GM12864 (cell line): Measurements from ENCODE around the gene CRAT.
"Not testable (repeated sequence)": the region's sequence is repeated elsewhere in the genome, so short reads cannot be mapped to it uniquely, and the experiment has no call there.

Experiments
- DNase-seq: peaks from one replicate; pipeline ENCODE4 v3.0.0-alpha.2; 2011; ENCODE audit warnings: low read depth
- H3K4me3 ChIP-seq: 2 replicates; pipeline ENCODE4 v1.5.1; 2011; ENCODE audit warnings: mild to moderate bottlenecking, low read depth, low read length, control low read depth
- TF ChIP-seq, protein P1 (sequence below): IDR thresholded peaks from 2 replicates; pipeline ENCODE4 v1.5.1; 2011; ENCODE audit warnings: low read depth, mild to moderate bottlenecking, moderate library complexity, low read length, control low read depth, inconsistent platforms; ENCODE audit errors: missing control alignments

CRAT gene

DNA sequence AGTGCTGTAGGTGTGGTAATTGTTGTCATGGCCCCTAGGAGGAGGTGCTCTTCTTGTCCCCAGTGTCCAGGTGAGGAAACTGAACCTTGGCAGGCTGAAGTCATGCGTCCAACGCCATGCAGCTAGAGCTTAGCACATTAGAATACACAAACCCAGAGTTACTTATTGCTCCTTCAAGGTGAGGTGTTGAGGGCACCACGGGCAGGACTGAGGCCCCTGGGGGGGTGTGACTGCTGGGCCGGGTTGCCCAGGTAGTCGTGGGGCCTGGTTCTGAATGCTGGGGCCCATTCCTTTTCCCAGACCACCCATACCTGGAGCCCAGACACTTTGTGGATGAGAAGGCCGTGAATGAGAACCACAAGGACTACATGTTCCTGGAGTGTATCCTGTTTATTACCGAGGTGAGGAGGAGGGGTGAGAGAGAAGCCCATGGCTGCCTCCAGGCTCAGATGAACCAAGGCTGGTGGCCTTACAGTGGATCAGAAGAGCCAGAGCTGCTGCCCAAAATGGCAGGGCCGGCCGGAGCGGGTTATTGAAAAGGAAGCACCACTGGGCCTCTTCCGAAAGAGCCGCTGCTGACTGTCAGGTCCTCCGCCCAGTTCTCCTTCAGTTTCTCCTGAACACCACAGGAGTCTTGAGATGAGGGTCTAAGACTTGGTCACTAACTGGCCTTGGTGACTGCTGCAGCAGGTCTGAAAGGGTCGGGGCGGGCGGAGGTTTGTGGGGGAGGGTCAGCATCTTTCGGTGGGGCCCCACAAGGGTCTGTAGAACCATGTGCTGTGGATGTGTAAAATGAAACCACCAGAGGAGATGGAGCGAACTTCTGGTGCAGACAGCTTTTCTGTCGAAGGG, 26.9 kb upstream of the CRAT start:
- TF ChIP-seq, protein P1, sequence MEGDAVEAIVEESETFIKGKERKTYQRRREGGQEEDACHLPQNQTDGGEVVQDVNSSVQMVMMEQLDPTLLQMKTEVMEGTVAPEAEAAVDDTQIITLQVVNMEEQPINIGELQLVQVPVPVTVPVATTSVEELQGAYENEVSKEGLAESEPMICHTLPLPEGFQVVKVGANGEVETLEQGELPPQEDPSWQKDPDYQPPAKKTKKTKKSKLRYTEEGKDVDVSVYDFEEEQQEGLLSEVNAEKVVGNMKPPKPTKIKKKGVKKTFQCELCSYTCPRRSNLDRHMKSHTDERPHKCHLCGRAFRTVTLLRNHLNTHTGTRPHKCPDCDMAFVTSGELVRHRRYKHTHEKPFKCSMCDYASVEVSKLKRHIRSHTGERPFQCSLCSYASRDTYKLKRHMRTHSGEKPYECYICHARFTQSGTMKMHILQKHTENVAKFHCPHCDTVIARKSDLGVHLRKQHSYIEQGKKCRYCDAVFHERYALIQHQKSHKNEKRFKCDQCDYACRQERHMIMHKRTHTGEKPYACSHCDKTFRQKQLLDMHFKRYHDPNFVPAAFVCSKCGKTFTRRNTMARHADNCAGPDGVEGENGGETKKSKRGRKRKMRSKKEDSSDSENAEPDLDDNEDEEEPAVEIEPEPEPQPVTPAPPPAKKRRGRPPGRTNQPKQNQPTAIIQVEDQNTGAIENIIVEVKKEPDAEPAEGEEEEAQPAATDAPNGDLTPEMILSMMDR = no peak
- H3K4me3 ChIP-seq = no peak overlapping the region
- no peak for DNase-seq

DNA sequence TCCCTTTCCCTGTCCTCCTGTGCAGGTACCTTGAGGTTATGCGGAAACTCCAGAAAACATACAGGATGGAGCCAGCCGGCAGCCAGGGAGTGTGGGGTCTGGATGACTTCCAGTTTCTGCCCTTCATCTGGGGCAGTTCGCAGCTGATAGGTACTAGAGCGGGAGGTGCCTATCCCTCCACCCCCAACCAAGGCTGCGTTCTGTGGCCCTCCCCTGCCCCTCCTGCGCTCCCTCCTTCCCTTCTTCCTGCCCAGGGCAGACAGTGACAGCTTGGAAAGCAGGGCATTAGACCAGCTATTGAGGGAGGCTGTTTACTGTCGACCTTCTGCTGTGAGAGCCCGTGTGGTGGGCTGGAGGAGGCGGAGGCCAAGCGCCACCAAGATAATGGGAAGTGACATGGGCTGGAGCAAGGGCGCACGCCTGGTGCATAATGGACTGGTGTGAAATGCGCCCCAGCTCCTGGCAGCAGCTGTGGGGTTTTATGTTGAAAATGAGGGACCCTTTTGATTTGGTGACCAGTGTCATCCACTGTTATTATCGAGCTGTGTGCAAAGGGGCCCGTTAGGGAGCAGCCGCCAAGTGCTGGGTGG, 25.9 kb upstream of the CRAT start:
- no peak overlapping the region for H3K4me3 ChIP-seq
- TF ChIP-seq, protein P1 = no peak
- no peak for DNase-seq

DNA sequence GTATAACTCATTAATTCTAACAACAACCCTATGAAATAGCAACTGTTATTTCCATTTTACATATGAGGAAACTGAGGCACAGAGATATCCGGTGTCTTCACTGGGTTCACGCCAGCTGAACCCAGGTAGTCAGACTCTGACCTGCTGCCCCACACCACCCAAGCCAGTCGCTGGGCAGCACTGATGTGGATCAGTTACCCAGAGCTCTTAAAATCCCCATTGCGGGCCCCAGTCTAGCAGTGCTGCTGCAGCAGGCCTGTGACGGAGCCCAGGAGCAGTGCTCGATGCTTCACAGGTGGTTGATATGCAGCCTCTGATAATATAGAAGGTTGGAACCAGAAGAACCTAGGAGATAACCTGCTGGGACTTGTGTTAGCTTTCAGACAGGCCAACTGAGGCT, 24.9 kb upstream of the CRAT start:
- TF ChIP-seq, protein P1 = no peak
- no peak overlapping the region for H3K4me3 ChIP-seq
- no peak for DNase-seq

DNA sequence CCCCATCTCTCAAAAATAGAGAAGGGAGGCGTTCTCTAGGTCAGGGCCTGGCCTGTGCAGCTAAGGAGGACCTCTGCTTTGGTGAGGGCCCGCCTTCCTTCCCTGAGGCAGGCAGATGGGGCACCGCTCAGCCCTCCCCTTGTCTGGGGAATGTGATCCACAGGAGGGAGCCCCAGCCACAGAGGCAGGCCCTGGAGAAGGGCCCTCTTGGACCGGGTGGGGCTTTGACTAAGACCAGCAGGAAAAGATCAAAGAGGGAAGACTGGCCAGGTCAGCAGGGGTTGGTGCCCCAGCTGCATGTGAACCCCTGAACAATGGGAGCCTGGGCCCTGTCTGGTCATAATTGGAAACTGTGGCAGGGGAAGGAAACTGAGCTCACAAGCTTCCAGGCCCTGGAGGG, 22.5 kb upstream of the CRAT start:
- TF ChIP-seq, protein P1 = no peak
- no peak overlapping the region for H3K4me3 ChIP-seq
- no peak for DNase-seq

DNA sequence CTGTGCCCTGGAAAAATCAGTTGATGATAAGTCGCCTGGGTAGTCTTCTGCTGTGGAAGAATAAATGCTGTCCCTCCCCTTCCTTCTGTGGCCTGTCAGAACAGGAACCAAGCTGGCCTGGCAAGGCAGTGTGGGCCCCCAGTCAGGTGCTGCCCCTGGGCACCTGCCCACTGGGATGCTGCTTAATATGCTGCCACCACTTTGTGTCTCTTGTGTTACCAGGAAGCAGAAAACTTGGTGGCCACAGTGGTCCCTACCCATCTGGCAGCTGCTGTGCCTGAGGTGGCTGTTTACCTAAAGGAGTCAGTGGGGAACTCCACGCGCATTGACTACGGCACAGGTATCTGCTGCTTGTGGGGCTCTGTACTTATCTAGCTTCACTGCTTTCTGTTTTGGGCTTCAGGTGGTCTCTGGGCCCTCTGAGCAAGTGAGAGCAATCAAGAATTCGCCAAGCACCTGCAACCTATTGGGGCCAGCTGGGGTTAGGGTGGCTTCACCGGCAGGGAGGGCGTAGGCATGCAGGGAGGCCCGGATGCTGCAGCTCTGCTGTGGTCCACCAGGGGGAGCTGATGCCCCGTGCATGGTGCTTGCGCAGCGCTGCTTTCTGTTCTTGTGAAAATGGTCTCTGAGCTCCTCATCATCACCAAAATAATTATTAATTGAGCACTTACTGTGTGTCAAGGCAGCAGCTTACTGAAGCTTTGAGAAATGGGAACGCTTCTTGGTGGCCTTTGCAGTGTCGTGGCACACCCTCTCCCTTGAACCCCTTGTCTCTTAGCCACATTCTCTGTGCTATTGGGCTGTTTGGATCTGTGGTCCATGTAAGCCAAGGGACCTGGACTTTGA, 20.9 kb upstream of the CRAT start:
- no peak for DNase-seq
- TF ChIP-seq, protein P1 = peak; percentile 100
- H3K4me3 ChIP-seq = no peak overlapping the region

DNA sequence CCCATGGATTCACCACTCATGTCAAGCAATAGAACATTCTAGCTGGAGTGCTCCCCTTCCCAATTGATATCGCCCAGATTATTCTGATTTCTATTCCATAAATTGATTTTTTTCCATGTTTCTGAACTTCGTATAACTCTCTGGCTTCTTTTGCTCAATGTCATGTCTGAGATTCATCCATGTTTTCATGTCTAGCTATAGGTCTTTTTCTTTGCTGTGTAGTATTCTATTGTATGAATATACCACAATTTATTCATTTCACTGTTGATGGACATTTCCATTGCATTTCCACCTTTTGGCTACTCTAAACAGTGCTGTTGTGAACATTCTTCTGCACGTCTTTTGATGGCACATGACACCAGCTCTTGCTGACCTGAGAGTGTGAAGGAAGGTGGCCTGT, 20.2 kb upstream of the CRAT start:
- TF ChIP-seq, protein P1 = no peak
- DNase-seq = no peak

DNA sequence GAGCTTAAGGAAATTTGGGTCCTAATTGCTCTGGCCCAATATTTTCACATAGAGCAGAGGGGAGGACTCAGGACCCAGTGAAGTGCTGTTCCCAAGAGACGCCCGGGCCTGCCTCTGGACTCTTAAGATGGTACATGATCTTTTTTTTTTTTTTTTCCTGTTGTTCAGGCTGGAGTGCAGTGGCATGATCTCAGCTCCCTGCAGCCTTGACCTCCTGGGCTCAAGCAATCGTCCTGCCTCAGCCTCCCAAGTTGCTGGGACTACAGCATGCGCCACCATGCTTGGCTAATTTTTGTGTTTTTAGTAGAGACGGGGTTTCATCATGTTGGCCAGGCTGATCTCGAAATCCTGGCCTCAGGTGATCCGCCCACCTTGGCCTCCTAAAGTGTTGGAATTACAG, 19.7 kb upstream of the CRAT start:
- not testable (repeated sequence) for H3K4me3 ChIP-seq, DNase-seq

More for the DNA sequence above, 20.2 kb upstream of the CRAT start:
- H3K4me3 ChIP-seq = no peak overlapping the region
